Upper lobe of right lung (tissue), 1 donor: ENCODE measurements around the gene CXorf58. TPM values are rescaled to one million over a fixed set of nuclear protein-coding genes. Genes with fewer than 3 reads are reported as not detected.

Source experiments
- ATAC-seq: fragments of 200-7000 bp; cut with Tn5 transposase; one replicate; pipeline ENCODE4 v1.9.1; 2020; ENCODE audit warnings: mild to moderate bottlenecking, moderate library complexity
- DNase-seq: peaks from one replicate; pipeline ENCODE4 v3.0.0-alpha.2; 2020
- H3K27ac ChIP-seq: fragments of 200-600 bp; one replicate; pipeline ENCODE4 v1.8.0; 2022
- H3K27me3 ChIP-seq: fragments of 200-600 bp; one replicate; pipeline ENCODE4 v1.8.0; 2022; ENCODE audit warnings: mild to moderate bottlenecking
- H3K36me3 ChIP-seq: fragments of 200-600 bp; one replicate; pipeline ENCODE4 v1.8.0; 2022
- H3K4me1 ChIP-seq: fragments of 200-600 bp; one replicate; pipeline ENCODE4 v1.8.0; 2022
- H3K4me3 ChIP-seq: fragments of 200-600 bp; one replicate; pipeline ENCODE4 v1.8.0; 2022; ENCODE audit warnings: mild to moderate bottlenecking
- H3K9me3 ChIP-seq: fragments of 200-600 bp; one replicate; pipeline ENCODE4 v1.8.0; 2022
- intact Hi-C: fragments of 100-400 bp; cut with DNase I; formaldehyde crosslinking; loops from one replicate; pipeline ENCODE4 v1.11.0; 2022
- total RNA-seq: library from RNA; stranded (reverse); fragmentation: NEBNext Ultra II Directional; extraction: Animal tissue kit (Norgen Biotek cat#: 25700); gene quantifications from one replicate; pipeline ENCODE4 v1.2.1, GENCODE V29; 2021
- TF ChIP-seq, protein P1 (sequence below): fragments of 200-600 bp; IDR thresholded peaks from one replicate; pipeline ENCODE4 v1.8.0; 2022; ENCODE audit warnings: antibody characterized with exemption
- donor health status: DM: no; HTN: yes; CAD: no; lungs with severe emphysema.

CXorf58 gene
- total RNA-seq, 1 donor from 2014 or later: not detected

- DNase-seq: no peak
- Histone ChIP-seq H3K9me3 (no peaks in the 10 kb centered on the region), H3K4me3 (no peak overlapping the region), H3K4me1 (peaks cover 8% of the 10 kb centered on the region), H3K27me3 (no peaks in the 10 kb centered on the region), H3K27ac (no peak overlapping the region), H3K36me3 (no peaks in the 10 kb centered on the region)
- intact Hi-C loops: loop anchor here (10.0 kb wide), 1 partner anchor 209 kb away; no protein-coding TSS in a partner anchor
- TF ChIP-seq, protein P1, sequence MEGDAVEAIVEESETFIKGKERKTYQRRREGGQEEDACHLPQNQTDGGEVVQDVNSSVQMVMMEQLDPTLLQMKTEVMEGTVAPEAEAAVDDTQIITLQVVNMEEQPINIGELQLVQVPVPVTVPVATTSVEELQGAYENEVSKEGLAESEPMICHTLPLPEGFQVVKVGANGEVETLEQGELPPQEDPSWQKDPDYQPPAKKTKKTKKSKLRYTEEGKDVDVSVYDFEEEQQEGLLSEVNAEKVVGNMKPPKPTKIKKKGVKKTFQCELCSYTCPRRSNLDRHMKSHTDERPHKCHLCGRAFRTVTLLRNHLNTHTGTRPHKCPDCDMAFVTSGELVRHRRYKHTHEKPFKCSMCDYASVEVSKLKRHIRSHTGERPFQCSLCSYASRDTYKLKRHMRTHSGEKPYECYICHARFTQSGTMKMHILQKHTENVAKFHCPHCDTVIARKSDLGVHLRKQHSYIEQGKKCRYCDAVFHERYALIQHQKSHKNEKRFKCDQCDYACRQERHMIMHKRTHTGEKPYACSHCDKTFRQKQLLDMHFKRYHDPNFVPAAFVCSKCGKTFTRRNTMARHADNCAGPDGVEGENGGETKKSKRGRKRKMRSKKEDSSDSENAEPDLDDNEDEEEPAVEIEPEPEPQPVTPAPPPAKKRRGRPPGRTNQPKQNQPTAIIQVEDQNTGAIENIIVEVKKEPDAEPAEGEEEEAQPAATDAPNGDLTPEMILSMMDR: no peak
- no peak for ATAC-seq
These were observed 3.7 kb upstream of the CXorf58 start for GRCh38 chrX:23904096-23904495.

- no peak for DNase-seq
- TF ChIP-seq, protein P1: no peak
- intact Hi-C loops: loop anchor here (10.0 kb wide), 1 partner anchor 212 kb away; no protein-coding TSS in a partner anchor
- Histone ChIP-seq H3K9me3 (no peaks in the 10 kb centered on the region), H3K27me3 (no peaks in the 10 kb centered on the region), H3K4me1 (no peaks in the 10 kb centered on the region), H3K4me3 (peak overlapping the region; percentile 62), H3K27ac (peak overlapping the region; percentile 88), H3K36me3 (no peaks in the 10 kb centered on the region)
- no peak for ATAC-seq
These were observed 702 bp upstream of the CXorf58 start for GRCh38 chrX:23907111-23907497.

- peak overlapping the region; percentile 62 for H3K4me3 ChIP-seq
These were observed 606 bp downstream of the CXorf58 start for GRCh38 chrX:23908219-23909004.

DNA sequence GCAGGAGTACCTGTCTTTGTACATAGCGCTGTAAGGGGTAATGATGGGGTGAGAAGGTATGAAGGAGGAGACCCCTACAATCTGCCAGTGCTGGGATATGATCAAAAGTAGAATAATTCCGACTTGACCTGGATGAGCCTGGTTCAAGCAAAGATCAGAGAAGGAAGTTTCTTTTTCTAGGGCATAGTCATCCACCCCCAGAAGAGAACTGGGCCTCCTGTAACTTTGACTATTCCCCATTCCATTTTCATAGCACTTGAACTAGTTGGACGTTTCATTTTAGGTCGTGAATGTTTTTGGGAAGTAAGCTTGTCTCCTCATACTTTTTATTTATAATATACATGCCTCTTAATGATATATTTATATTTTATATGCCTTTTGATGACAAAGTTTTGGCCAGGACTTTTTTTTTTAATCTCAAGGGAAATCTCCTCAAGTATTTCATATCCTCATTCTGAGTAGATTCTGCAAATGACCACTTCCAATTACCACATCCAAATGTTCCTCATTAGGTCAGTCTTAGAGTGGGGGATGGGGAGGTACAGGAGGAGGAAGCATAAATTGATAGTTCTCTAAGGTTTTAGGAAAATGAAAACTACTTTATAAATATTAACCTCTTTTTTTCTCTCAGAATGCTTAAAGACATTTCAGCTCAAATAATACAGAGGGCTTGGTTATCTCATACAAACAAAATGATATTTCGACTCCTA, 3.5 kb downstream of the CXorf58 start:
- ATAC-seq: no peak
- Histone ChIP-seq H3K4me1 (no peaks in the 10 kb centered on the region), H3K9me3 (no peaks in the 10 kb centered on the region), H3K27me3 (no peaks in the 10 kb centered on the region), H3K4me3 (no peak overlapping the region), H3K36me3 (no peaks in the 10 kb centered on the region), H3K27ac (no peak overlapping the region)
- intact Hi-C loops: no loop called here
- no peak for DNase-seq
- TF ChIP-seq, protein P1: no peak

More at GRCh38 chrX:23908219-23909004, 606 bp downstream of the CXorf58 start:
- intact Hi-C loops: loop anchor here (10.0 kb wide), 1 partner anchor 214 kb away; no protein-coding TSS in a partner anchor
- no peaks in the 10 kb centered on the region for H3K4me1 ChIP-seq
- H3K36me3 ChIP-seq: no peaks in the 10 kb centered on the region
- no peak for ATAC-seq
- H3K9me3 ChIP-seq: no peaks in the 10 kb centered on the region
- TF ChIP-seq, protein P1: no peak
- H3K27ac ChIP-seq: peak overlapping the region; percentile 88
- H3K27me3 ChIP-seq: no peaks in the 10 kb centered on the region
- no peak for DNase-seq

GRCh38 chrX:23919148-23919547, 11.3 kb downstream of the CXorf58 start:
- TF ChIP-seq, protein P1: no peak
- H3K27me3 ChIP-seq: no peaks in the 10 kb centered on the region
- no peak overlapping the region for H3K4me3 ChIP-seq
- no peaks in the 10 kb centered on the region for H3K4me1 ChIP-seq
- H3K9me3 ChIP-seq: no peaks in the 10 kb centered on the region
- intact Hi-C loops: no loop called here
- ATAC-seq (no peak), DNase-seq (no peak)
- H3K27ac ChIP-seq: no peak overlapping the region
- no peaks in the 10 kb centered on the region for H3K36me3 ChIP-seq
